Stimulated activated CD8-positive, alpha-beta memory T cell treated with anti-CD3 and anti-CD28 coated beads, Interleukin-12 subunit alpha, Interleukin-12 subunit beta, amount 100 ng/mL, for 4 hours (primary cell): ENCODE data around the gene CT47C1.
"Not testable (repeated sequence)": the region's sequence is repeated elsewhere in the genome, so short reads cannot be mapped to it uniquely, and the experiment has no call there.

ENCODE experiments used
- DNase-seq: peaks from one replicate; pipeline ENCODE4 v3.0.0-alpha.2; 2020; ENCODE audit warnings: low read depth

CT47C1 gene

DNA sequence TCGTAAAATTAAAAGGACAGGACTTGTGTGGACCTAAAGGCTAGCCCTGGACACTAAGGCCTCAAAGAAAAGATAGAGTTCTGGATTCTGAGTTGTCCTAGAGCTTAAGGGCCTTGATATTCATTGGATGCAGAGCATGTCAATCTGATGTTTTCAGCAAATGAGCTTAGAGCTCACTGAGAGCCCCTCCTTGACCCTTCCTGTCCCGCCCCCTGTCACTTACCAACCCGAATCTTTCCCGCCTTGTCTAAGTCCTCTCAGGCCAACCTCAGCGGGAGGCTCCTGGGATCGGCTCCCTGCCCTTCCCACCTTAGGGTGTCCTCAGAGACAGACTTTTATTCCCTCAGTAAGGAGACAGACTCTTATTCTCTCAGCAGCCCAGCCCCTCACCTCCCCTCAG is at the start of gene CT47C1:
Gene CT47C1 (plus strand): TSS at position 250 of the 400 bp plus-strand sequence. CDS start 233 bp downstream, outside the sequence.
- no peak for DNase-seq

DNA sequence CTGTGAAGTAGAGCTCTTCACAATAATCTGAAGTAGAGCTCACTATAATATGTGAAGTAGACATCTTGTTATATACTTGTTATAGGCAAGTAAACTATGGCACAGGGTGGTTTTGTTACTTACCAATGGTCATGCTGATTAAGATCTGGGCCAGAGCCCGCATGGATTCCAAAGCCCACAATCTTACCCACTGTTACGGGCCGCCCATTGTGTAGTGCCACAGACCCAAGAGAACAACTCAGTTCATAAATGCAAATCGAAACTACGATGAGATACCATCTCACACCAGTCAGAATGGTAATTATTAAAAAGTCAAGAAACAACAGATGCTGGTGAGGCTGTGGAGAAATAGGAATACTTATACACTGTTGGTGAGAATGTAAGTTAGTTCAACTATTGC is 46.9 kb upstream of the CT47C1 start:
- no peak for DNase-seq

DNA sequence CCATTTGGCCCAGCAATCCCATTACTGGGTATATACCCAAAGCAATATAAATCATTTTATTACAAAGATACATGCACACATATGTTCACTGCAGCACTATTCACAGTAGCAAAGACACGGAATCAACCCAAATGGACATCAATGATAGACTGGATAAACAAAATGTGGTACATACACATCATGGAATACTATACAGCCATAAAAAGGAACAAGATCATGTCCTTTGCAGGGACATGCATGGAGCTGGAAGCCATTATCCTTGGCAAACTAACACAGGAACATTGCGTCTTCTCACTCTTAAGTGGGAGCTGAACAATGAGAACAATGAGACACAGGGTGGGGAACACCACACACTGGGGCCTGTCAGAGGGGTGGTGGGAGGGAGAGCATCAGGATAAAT is 46.4 kb upstream of the CT47C1 start:
- not testable (repeated sequence) for DNase-seq

DNA sequence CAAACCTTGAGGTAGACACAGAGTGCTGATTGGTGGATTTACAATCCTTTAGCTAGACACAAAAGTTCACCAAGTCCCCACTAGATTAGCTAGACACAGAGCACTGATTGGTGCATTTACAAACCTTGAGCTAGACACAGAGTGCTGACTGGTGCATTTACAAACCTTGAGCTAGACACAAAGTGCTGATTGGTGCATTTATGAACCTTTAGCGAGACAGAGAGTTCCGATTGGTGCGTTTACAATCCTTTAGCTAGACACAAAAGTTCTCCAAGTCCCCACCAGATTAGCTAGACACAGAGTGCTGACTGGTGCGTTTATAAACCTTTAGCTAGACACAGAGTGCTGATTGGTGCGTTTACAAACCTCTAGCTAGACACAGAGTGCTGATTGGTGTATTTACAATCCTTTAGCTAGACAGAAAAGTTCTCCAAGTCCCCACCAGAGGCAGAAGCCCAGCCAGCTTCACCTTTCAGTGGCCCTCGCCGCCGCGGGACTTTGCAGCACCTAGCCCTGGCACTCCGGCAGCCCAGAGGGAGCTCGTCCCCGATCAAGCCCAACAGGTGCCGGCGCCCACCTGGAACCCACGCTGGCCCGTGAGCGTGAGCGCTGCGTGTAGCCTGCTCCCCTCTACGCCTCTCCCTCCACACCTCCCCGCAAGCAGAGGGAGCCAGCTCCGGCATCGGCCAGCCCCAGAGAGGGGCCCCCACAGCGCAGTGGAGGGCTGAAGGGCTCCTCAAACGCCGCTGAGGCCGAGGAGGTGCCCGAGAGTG is 44.6 kb upstream of the CT47C1 start:
- not testable (repeated sequence) for DNase-seq

DNA sequence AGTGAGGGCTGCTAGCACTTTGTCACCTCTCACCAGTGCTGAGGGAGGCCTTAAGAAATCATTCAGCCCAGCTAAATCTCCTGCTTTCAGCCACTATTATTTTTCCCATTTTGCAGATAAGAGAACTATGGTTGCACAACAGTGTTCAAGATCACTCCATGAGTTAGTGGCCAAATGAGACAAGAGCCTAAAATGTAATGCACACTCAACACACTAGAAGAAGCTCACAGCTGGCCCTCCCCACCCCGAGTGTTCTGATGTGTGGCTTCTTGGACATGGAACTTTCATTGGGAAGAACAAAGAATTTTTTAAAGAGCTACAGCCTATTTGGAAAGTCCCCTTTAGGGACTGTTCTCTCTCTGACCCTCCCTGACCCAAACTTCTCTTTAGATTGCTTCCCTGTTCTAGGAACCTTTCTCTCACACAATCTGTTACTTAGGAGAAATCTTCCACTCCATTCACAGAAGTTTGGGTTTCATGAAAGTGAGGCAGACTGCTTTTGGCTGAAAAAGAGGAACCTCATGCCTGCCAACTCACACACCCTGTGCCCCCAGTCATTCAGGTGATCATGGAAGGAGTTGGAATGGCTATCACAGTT is 44.0 kb upstream of the CT47C1 start:
- DNase-seq: no peak

DNA sequence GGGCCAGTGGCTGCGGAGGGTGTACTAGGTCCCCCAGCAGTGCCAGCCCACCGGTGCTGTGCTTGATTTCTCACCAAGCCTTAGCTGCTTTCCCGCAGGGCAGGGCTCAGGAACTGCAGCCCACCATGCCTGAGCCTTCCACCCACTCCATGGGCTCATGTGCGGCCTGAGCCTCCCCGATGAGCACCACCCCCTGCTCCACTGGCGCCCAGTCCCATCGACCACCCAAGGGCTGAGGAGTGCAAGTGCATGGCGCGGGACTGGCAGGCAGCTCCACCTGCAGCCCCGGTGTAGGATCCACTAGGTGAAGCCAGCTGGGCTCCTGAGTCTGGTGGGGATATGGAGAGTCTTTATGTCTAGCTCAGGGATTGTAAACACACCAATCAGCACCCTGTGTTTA is 43.1 kb upstream of the CT47C1 start:
- DNase-seq: not testable (repeated sequence)

DNA sequence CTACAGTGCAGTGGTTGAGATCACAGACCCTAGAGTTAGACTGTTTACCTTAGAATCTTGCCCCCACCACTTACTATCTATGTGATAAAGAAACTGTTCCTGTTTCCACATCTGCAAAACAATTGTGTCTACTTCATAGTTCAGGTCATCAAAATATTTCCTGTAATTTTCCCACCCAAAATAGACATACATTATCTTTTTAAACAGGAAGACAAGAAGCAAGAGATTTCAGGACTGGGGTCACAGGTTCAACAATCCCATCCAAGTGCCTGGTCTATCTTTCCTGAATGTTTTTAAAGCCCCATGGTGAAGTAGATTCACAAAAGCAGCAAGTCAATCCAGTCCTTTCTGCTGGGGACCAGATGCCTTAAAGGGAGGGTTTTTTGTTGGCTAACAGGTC is 41.8 kb upstream of the CT47C1 start:
- no peak for DNase-seq

DNA sequence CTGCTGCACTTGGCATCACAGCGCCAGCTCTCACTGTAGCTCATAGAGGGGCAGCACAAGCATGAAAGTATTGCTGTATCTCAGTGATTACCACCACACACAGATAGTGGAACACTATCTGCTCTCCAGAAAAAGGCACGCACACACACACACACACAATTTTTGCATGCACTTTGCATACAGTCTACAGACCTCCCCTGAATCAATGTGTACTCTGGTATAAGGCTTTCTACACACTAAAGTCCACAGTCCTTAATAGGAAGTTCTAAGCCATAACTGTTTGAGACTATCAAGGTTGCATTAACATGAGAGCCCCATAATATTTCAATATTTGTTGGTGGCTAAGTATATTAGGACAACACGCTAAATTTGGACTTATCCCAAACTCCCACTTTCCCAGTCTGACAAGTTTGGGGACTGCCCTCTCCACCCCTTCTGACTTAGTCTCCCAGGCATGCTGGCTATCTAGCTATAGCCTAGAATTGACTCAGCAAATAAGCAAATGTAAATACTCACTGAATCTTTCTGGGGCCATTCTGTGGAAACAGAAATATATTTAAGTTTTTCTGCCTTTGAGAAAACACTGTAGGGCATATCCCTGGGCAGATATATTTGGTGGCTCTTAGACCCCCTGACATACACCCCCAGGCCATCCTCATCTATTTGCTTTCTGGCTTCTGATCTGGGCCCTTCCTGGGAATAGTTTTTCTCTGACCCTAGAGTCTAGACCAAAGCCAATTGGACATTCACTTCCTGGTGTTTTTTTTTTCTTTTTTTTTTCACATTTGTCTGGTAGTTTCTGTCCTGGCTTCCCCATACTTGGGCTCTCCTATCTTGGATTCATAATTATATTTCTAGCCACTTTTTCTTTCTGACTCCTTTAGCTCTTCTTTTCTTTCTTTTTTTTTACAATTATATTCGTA is 36.4 kb upstream of the CT47C1 start:
- no peak for DNase-seq

DNA sequence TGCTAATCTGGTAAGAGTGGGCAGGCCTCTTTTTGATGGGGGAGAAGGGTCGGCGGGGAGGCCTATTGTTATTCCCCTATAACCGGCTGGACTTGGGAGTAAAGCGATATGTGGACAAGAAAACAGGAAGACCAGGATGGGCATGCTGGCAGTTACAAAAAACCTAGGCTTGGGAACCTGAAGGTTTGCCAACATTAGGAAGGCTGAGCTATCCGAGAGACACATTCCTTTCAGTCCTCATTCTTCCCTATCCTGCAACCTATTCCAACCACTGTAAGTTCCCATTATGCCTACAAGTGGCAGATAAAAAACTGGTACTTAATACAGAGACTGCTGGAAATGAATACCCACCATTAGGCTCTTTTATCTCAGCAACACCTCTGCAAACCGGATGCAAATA is 32.4 kb upstream of the CT47C1 start:
- DNase-seq: no peak

DNA sequence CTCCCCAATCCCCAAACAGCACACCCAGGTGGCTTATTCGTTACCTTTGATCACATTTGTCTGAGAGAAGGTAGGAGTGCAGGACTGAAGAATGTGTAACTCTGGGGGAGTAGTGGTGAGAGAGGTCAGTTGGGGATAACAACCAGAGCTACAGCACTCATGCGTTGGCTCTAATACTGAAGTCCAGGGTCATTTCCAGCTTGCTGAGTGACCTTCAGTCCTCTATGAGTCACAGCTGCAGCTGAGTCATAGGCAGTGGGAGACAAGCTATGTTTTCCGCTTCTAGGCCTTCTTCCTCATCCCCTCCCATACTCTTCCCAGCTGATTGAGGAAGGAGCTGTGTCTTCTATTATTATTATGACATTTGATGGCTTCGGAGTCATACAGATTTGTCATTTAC is 31.6 kb upstream of the CT47C1 start:
- DNase-seq: no peak

DNA sequence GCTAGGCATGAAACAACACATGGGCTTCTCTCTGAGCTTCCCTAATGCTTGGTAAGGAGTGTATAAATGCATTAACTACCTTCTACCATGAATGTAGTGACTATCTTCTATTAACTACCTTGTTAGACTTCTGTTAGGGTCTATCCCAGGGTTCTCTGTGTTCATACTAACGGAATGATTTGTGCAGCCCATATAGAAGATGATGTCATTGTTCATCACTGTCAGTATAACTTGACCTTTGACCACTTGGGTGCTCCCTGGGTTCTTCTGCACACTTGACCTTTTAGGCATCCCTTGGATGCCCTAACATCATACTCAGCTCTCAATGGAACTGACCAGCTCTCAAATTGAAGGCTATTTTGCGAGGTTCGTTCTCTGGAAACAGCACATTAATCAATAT is 30.8 kb upstream of the CT47C1 start:
- no peak for DNase-seq

DNA sequence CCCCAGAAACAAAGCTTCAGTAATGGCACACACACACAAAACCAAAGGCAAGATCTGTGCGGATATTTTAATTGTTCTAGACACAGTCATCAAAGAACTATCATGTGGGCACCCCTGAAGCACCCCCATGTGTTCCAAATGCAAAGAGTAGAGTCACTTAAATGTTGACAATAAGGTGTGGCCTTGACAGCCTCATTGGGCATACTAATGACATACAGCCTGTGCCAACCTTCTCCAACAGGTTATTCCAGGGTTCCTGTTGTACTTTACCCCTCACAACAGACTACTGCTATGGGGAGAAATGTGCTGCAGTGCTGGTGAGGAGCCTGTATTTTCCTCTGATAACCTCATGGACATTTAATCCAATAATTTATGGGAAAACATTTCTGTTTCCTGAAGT is 29.8 kb upstream of the CT47C1 start:
- DNase-seq: no peak

DNA sequence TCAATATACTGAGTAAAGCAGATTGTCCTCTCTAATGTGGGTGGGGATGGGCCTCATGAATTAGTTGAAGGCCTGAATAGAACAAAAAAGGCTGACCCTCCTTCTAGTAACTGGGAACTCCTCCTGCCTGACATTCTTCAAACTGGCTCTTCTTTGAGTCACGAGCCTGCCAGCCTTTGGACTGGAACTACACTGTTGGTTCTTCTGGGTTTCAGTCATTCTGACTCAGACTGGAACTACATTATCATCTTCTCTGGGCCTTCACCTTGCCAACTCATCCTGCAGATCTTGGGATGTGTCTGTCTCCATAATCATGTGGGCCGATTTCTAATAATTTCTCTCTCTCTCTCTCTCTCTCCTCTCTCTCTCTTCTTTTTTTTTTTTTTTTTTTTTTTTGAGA is 26.9 kb upstream of the CT47C1 start:
- no peak for DNase-seq

DNA sequence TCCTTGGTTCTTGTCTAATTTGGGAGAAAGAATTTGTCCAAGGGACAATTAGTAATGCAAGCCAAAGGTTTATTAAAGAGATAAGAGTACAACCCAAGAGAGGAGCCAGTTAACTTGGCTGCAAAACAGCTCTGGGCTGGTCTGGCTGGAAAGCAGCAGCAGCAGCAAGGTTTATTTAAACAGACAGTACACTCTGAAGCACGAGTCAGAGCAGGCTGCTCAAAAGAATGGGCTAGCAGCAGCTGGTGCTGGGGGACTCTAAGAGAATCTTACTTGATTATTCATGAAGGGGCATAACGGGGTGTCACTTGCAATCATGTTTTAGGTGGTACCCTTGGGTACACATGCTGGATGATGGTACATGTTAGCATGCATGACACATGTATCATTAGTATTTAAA is 17.1 kb upstream of the CT47C1 start:
- DNase-seq: no peak

DNA sequence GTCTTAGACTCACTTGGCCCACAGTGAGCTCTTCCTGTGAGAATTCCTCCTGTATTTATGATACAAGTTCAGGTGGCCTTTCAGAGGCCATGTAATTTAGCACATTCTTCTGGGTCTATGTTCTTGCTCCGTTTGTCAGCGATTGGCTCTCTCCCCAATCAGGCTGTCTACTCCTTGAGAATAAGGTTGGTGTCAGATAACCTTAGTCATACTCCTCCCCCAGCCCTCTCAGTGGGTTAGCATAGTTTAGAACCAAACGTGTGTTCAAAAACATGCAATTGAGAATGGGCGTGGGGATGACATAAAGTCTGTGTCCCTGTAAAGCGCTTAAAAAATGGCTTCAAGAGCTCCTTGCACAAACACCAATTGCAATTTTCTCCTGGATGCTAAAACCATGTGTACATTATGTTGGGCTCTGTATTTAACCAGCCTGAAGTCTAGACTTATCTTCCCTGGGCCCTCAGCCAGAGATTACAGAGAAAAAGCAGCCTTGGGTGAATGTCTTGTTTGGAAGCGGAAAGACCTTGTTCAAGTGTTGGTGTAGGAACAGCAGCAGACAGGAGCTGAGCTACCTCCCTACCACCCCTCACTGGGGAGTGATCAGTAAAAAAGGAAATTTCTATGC is 9.9 kb upstream of the CT47C1 start:
- DNase-seq: no peak

DNA sequence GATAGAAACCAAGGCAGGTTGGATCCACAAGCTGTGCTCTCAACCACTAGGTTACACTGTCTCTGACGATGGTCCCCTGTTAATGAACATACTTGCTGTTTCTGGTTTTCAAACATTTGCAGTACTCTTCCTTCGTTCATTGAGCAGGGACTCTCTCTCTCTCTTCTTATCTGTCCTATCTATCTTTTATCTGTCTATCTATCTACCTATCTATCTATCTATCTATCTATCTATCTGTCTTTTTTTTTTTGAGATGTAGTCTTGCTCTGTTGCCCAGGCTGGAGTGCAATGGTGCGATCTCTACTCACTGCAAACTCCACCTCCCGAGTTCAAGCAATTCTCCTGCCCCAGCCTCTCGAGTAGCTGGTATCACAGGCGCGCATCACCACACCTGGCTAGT is 9.4 kb upstream of the CT47C1 start:
- DNase-seq: no peak

DNA sequence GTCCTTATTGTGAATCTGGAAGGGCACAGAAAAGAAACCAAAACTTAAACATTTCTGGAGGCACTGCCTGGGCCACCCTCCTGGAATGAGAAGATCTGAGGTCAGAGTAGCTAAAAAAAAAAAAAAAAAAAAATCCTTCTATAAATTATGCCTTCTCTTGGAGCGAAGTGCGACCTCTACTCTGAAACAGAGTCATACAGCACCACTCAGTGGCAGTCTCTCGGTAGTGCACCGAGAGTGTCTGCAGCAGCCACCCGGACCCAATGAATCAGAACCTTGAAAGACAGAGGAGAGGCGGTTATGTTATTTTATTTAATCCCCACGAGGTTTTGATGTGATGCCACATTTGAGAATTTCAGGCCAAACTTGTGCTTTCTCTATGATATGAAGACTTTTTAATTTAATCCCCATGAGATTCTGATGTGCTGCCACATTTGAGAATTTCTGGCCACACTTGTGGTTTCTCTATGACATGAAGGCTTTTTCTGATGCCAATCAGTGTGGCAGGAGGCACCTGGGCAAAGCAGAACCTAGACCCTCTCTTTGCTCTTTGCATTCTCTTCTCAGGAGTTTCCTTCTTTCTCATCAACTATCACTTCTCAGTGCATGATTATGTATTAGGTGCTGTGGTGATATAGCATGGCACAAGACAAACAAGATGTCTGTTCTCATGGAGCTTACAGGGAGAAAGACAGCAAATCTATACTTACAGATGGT is 5.6 kb upstream of the CT47C1 start:
- DNase-seq: no peak

DNA sequence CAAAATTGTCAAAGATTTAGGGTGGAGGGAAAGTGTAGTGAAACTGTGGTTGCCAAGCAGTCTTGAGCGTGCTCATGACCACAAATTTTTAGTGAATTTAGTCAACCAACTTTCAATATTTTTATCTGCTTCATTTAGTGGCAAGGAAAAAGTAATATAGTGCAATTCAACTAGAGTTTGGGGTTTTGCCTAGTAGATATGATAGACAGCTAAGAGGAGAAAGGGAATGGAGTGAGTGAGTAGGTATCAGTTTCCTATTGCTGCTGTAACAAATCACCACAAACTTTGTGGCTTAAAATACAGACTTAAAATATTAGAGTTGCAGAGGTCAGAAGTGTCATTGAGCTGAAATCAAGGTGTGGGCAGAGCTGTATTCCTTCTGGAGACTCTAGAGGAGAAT is 3.7 kb upstream of the CT47C1 start:
- no peak for DNase-seq

DNA sequence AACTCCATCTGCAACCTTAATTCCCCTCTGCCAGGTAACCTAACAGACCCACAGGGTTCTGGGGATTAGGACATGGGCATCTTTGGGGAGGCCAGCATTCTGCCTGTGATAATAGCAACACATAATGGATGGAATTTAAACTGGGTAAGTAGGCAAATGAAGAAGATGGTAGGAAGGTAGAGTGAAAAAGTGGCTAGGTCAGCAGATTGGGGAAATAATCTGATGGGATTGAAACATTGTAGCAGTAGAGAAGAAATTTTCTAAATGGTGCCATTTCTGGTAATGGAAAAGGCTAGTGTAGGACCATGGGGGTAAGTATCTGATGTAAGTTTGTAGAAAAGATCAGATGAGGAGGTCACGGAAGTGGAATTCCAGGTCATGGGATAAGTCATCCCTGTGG is 3.0 kb upstream of the CT47C1 start:
- no peak for DNase-seq

DNA sequence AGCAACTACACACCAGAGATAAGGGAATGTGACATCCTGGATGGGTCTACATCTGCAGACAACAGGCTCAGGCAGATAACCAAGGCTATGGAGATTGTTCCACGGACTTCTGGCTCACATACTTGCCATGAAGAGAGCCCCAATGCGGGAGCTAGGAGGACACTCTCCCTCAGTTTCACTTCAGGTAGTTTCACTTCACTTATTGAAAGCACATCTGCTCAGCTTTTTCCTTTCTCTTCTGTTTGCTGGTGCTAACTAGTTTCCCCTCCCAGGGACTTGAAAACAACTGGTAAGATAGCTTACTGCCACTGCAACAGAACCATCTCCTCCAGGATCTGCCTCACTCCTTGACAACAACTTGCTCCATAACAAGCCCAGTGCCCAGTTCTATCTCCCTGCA is 1.4 kb upstream of the CT47C1 start:
- no peak for DNase-seq

DNA sequence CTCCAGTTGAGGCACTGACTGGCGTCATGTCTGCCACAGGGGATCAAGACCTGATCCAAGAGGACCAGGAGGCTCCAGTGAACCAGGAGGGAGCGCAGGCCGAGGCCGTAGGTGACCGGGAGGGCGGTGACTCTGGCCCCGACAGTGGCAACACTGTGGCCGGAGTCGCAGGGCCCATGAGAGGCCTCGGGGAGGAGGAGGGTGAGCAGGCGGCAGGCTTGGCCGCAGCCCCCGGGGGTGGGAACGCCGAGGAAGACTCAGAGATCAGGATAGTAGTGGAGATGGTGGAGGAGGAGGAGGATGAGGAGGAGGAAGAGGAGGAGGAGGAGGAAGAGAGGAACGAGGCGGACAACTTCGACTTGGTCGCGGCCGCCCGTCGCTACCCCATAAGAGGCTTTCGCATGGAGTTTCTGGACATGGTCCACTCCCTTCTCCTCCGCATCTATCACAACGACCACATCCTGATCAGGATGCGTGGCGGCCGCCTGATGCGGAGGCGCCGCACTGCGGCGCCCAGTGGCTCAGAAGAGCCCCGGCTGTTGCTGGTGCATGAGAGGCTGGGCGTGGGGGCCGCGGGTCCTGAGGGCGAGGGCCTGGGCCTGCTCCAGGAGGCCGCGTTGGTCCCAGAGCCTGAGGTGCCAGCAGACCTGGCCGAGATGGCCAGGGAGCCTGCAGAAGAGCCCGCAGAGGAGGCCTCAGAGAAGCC is 560 bp downstream of the CT47C1 start:
- no peak for DNase-seq
